GM21576 (cell line): ENCODE results near the gene RAB41.
"Not testable (repeated sequence)": the region's sequence is repeated elsewhere in the genome, so short reads cannot be mapped to it uniquely, and the experiment has no call there.

ENCODE experiments used
- ATAC-seq: cut with Tn5 transposase; IDR thresholded peaks from one replicate; pipeline ENCODE4 v1.9.1; 2021; ENCODE audit warnings: mild to moderate bottlenecking, moderate library complexity; ENCODE audit not compliant: unreplicated experiment

Gene RAB41

GRCh38 chrX:70289793-70290770, 8.1 kb downstream of the RAB41 start, which contains the start of the genes KIF4A and PDZD11:
Gene KIF4A (plus strand): TSS chrX:70290104. CDS start chrX:70290459, 355 bp downstream.
Gene PDZD11 (minus strand): TSS chrX:70289927. CDS start chrX:70289341, 586 bp downstream.
- ATAC-seq, result peak; percentile 94

- no peak for ATAC-seq
These were observed 10.8 kb downstream of the RAB41 start for GRCh38 chrX:70292788-70293187.

- no peak for ATAC-seq
These were observed 11.6 kb downstream of the RAB41 start for GRCh38 chrX:70293621-70294020.

GRCh38 chrX:70301716-70302115, 19.7 kb downstream of the RAB41 start:
- ATAC-seq, result no peak

DNA sequence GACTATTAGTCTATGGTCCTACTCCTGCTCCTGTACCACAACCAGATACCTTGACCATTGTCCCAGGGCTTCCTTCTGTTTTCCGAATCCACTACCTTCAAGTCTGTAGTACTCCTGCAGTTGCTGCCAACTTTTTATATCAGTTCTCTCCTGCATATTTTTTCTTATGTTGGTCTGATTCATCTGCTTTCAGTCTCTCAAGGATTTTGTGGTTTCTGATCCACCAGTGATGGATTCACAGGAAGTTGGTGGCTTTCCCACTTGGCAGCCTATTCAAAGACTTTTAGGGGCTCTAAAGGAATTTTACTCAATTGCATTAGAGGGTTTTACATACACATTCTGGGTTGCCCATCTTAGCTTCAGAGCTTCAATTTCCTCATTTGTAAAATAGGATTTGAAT, 31.5 kb downstream of the RAB41 start:
- no peak for ATAC-seq

DNA sequence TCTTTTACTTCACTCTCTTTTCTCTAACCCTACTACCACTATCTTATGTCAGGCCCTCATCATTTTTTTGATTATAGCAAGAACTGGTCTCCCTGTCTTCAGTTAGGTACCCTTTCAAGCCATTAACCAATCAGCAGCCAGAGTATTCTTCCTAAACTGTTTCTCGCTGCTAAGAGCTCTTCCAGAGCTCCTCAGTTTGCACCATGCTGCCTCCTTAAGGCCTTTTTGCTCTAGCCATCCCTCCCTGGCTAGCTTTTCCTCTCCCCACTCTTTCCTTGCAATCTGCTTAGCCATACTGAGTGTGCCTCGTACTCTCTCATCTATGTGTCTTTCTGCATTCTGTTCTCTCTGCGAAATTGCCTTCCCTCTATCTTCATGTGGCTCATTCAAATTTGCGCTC, 40.8 kb downstream of the RAB41 start:
- ATAC-seq, result no peak

DNA sequence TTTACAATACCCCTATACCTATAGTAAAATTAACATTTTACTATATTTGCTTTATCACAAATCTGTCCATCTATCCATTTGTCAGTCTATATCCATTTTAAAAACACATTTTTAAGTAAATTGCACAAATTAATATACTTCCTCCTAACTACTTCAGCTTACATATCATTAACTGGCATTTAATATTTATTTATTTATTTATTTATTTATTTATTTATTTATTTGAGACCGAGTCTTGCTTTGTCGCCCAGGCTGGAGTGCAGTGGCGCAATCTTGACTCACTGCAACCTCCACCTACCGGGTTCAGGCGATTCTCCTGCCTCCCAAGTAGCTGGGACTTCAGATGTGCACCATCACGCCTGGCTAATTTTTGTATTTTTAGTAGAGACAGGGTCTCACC, 41.7 kb downstream of the RAB41 start:
- not testable (repeated sequence) for ATAC-seq

- no peak for ATAC-seq
These were observed 42.4 kb downstream of the RAB41 start for GRCh38 chrX:70324326-70324725.

- ATAC-seq, result no peak
These were observed 49.2 kb downstream of the RAB41 start for GRCh38 chrX:70331161-70331560.

GRCh38 chrX:70332600-70332999, 50.6 kb downstream of the RAB41 start:
- no peak for ATAC-seq
